A549 (cell line): ENCODE results near the gene MAVS. TPM values are rescaled to one million over a fixed set of nuclear protein-coding genes. Genes with fewer than 3 reads are reported as not detected.

ENCODE experiments used
- ATAC-seq, 2 experiments: fragments of 200-7000 bp in 1 of 2; fragments of >200 bp in 1 of 2; cut with Nextera tagmentation in 1 of 2; cut with Tn5 transposase in 1 of 2; 3 replicates each; pipeline versions ENCODE4 v1.8.0 to v1.9.1; 2018 to 2020; ENCODE audit warnings: mild to moderate bottlenecking in 1 of 2, moderate library complexity in 1 of 2
- CTCF ChIA-PET: fragments of 300-600 bp; sonication (Branson Sonifier 250); formaldehyde crosslinking; extraction: SDS; loops from one replicate; lab custom pipeline; 2021; ENCODE audit warnings: antibody characterized with exemption, inconsistent platforms; lab: Yijun Ruan, JAX
- POLR2A ChIA-PET: fragments of 350-600 bp; formaldehyde crosslinking; extraction: SDS; loops from one replicate; lab custom pipeline; 2021; ENCODE audit warnings: antibody characterized with exemption, inconsistent platforms; lab: Yijun Ruan, JAX
- DNase-seq, 2 experiments: peaks; one replicate each; pipeline versions ENCODE4 v3.0.0 to v3.0.0-alpha.2; 2011 to 2016; ENCODE audit warnings: low read depth in 1 of 2, low spot score in 1 of 2
- FAIRE-seq: peaks from 2 replicates; lab custom pipeline; 2011; peaks lifted over from hg19 to GRCh38; lab: Jason Lieb, UNC
- H3K27ac ChIP-seq, 2 experiments: fragments of >200 bp; sonication (Bioruptor Twin); formaldehyde crosslinking; 3 replicates each; pipeline ENCODE4 v1.5.1; 2016 to 2017
- H3K4me1 ChIP-seq: fragments of >200 bp; sonication (Bioruptor Twin); formaldehyde crosslinking; 3 replicates; pipeline ENCODE4 v1.6.1; 2016
- H3K4me2 ChIP-seq: fragments of >200 bp; sonication (Bioruptor Twin); formaldehyde crosslinking; 3 replicates; pipeline ENCODE4 v1.6.1; 2016
- H3K4me3 ChIP-seq: fragments of >200 bp; sonication (Bioruptor Twin); formaldehyde crosslinking; 3 replicates; pipeline ENCODE4 v1.5.1; 2016
- H3K9me3 ChIP-seq: fragments of >200 bp; sonication (Bioruptor Twin); formaldehyde crosslinking; 3 replicates; pipeline ENCODE4 v1.6.1; 2016
- ATOH8 ChIP-seq: fragments of 250-450 bp; sonication (Bioruptor Pico); IDR thresholded peaks from 2 replicates; pipeline ENCODE4 v1.5.0; 2020; ENCODE audit warnings: low read depth, mild to moderate bottlenecking, moderate library complexity
- BCL3 ChIP-seq: fragments of >200 bp; sonication (Bioruptor Twin); formaldehyde crosslinking; IDR thresholded peaks from 3 replicates; pipeline ENCODE4 v1.6.1; 2016
- CHD4 ChIP-seq: fragments of 200-600 bp; sonication (generic); IDR thresholded peaks from 2 replicates; pipeline ENCODE4 v1.6.1; 2016; ENCODE audit warnings: antibody characterized with exemption, mild to moderate bottlenecking, borderline replicate concordance
- CTCF ChIP-seq: fragments of >200 bp; sonication (Bioruptor Twin); formaldehyde crosslinking; IDR thresholded peaks from 3 replicates; pipeline ENCODE4 v1.5.1; 2016
- E2F6 ChIP-seq: IDR thresholded peaks from 2 replicates; pipeline ENCODE4 v1.6.1; 2012; ENCODE audit warnings: low read depth, borderline replicate concordance
- EHF ChIP-seq: fragments of 250-450 bp; sonication (Bioruptor Pico); IDR thresholded peaks from 2 replicates; pipeline ENCODE4 v1.5.0; 2020; ENCODE audit warnings: mild to moderate bottlenecking
- EHMT2 ChIP-seq: fragments of 200-600 bp; sonication (generic); IDR thresholded peaks from 2 replicates; pipeline ENCODE4 v1.6.1; 2016; ENCODE audit warnings: antibody characterized with exemption, low read depth, mild to moderate bottlenecking, moderate library complexity
- ESRRA ChIP-seq: fragments of 150-350 bp; IDR thresholded peaks from 2 replicates; pipeline ENCODE4 v1.6.1; 2014; ENCODE audit warnings: mild to moderate bottlenecking, low read length, borderline replicate concordance
- FOSL2 ChIP-seq, 2 experiments: fragments of 450-650 bp in 1 of 2; fragments of >200 bp in 1 of 2; sonication (Bioruptor Twin) in 1 of 2; formaldehyde crosslinking; IDR thresholded peaks; 2 replicates each; pipeline versions ENCODE4 v1.5.0 to v1.6.1; 2016 to 2020; ENCODE audit warnings: mild to moderate bottlenecking in 1 of 2, moderate library complexity in 1 of 2
- HEYL ChIP-seq: fragments of 250-450 bp; sonication (Bioruptor Pico); IDR thresholded peaks from 2 replicates; pipeline ENCODE4 v1.8.0; 2021; ENCODE audit warnings: mild to moderate bottlenecking, moderate library complexity
- HOXB5 ChIP-seq: fragments of 250-450 bp; sonication (Bioruptor Pico); IDR thresholded peaks from 2 replicates; pipeline ENCODE4 v1.5.0; 2020; ENCODE audit warnings: mild to moderate bottlenecking, moderate library complexity
- KDM1A ChIP-seq: fragments of 200-600 bp; sonication (generic); IDR thresholded peaks from 2 replicates; pipeline ENCODE4 v1.6.1; 2016; ENCODE audit warnings: low read depth, mild to moderate bottlenecking
- MAFK ChIP-seq: fragments of 450-650 bp; IDR thresholded peaks from 2 replicates; pipeline ENCODE4 v1.6.1; 2014; ENCODE audit not compliant: partially characterized antibody
- MAX ChIP-seq: IDR thresholded peaks from 2 replicates; pipeline ENCODE4 v1.6.1; 2012
- MAZ ChIP-seq: fragments of 150-350 bp; IDR thresholded peaks from 2 replicates; pipeline ENCODE4 v1.6.1; 2014; ENCODE audit warnings: antibody characterized with exemption, low read depth, low read length, borderline replicate concordance
- NR3C1 ChIP-seq: fragments of >200 bp; sonication (Bioruptor Twin); formaldehyde crosslinking; IDR thresholded peaks from 3 replicates; pipeline ENCODE4 v1.6.1; 2017
- POLR2AphosphoS2 ChIP-seq: conservative IDR thresholded peaks from 2 replicates; pipeline ENCODE4 v1.6.1; 2012; ENCODE audit warnings: low read length, improper control_type of control experiment, inconsistent platforms
- RNF2 ChIP-seq: fragments of 200-600 bp; sonication (generic); IDR thresholded peaks from 2 replicates; pipeline ENCODE4 v1.6.1; 2016; ENCODE audit warnings: low read depth, mild to moderate bottlenecking, antibody characterized with exemption, moderate library complexity, borderline replicate concordance
- SMC3 ChIP-seq: fragments of >200 bp; sonication (Bioruptor Twin); formaldehyde crosslinking; IDR thresholded peaks from 3 replicates; pipeline ENCODE4 v1.6.1; 2018; ENCODE audit warnings: inconsistent platforms
- TP53 ChIP-seq: fragments of 250-450 bp; sonication (Bioruptor Pico); IDR thresholded peaks from 2 replicates; pipeline ENCODE4 v1.5.0; 2021; ENCODE audit warnings: mild to moderate bottlenecking, moderate library complexity
- ZC3H11A ChIP-seq: fragments of 450-650 bp; IDR thresholded peaks from 2 replicates; pipeline ENCODE4 v1.6.1; 2014; ENCODE audit warnings: antibody characterized with exemption, mild to moderate bottlenecking
- ZFP36 ChIP-seq: fragments of 450-650 bp; IDR thresholded peaks from 2 replicates; pipeline ENCODE4 v1.6.1; 2014; ENCODE audit warnings: borderline replicate concordance; ENCODE audit not compliant: partially characterized antibody
- ZNF302 ChIP-seq: fragments of 250-450 bp; sonication (Bioruptor Pico); IDR thresholded peaks from 2 replicates; pipeline ENCODE4 v1.9.0; 2021; ENCODE audit warnings: inconsistent platforms, mild to moderate bottlenecking, moderate library complexity
- whole genome bisulfite sequencing: methylation state at CpG from one replicate; pipeline ENCODE4 v1.1.6; 2017; ENCODE audit errors: missing lambda C conversion rate; 5-methylcytosine and 5-hydroxymethylcytosine counted together
- polyA plus RNA-seq, 4 experiments: library from polyadenylated mRNA; depleted of rRNA in 3 of 4; stranded (reverse); fragments of >200 nt; fragmentation: RNase III in 1 of 4; extraction: RNeasy Plus Mini Kit Qiagen cat#74134 plus additional on column Dnase treatment in 1 of 4; gene quantifications; 2 replicates in 3 of 4; 3 replicates in 1 of 4; pipeline ENCODE4 v1.2.3, GENCODE V29; 2011 to 2017

The MAVS gene
- polyA plus RNA-seq, 2 of the 4 experiments (the other 2 are of a cell fraction) = 18.9 to 31.0 TPM

- FAIRE-seq = no peak
- DNase-seq = no peak
- CTCF ChIA-PET = interaction anchor here (0.9 to 2.7 kb wide), 5 partner anchors 9 to 155 kb away, joined by 3 to 8 read pairs (median 3); no protein-coding TSS in a partner anchor
- H3K9me3 ChIP-seq = no peaks in the 10 kb centered on the region
- H3K4me3 ChIP-seq = no peak overlapping the region
- no peak overlapping the region for H3K4me2 ChIP-seq
- no peak overlapping the region for H3K27ac ChIP-seq
- POLR2A ChIA-PET = no interaction called here
- H3K4me1 ChIP-seq = peaks cover 22% of the 10 kb centered on the region
- WGBS = 73% methylated on average over 2 of the region's 2 CpGs
- no peak for ATAC-seq
- no peak for TF ChIP-seq MAFK
- no peak for TF ChIP-seq ZC3H11A
- no peak for TF ChIP-seq KDM1A
- no peak for TF ChIP-seq FOSL2 (IDR thresholded peaks at IDR 0.05)
- no peak for TF ChIP-seq FOSL2 (CRISPR knock-in tag; IDR thresholded peaks at IDR 0.05)
- TF ChIP-seq NR3C1 = no peak
- TF ChIP-seq CHD4 = no peak
- no peak for TF ChIP-seq CTCF
These were observed 69.7 kb downstream of the MAVS start for GRCh38 chr20:3916364-3916763.

DNA sequence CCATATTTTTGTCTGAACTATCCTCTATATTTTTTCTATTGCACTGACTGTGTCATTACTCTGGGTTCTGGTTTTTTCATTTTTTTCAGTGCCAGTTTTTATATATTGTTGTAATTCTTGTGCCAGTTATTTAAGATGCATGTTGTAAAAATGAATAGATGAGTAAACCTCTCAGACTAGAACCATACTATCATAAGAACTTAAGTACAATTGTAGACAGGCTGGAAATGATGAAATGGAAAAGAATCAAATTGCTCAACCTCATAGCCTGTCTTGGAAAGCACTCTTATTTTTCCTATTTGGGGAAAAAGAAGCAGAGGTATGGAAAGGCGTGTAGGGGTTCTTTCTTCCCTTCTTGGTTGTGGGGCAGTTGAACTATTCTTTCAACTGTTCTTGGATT lies 72.7 kb downstream of the MAVS start:
- Histone ChIP-seq H3K4me2 (no peak overlapping the region), H3K4me1 (peaks cover 18% of the 10 kb centered on the region), H3K27ac (no peak overlapping the region)
- no peak for ATAC-seq
- FAIRE-seq = peak; percentile 18
- ChIA-PET POLR2A (no interaction called here), CTCF (interaction anchor here (1.4 kb wide), 1 partner anchor 208 kb away, joined by 5 read pairs; no protein-coding TSS in a partner anchor)
- DNase-seq = no peak
- WGBS = 93% methylated on average over 1 of the region's 1 CpG
- no peak for TF ChIP-seq EHMT2
- no peak for TF ChIP-seq POLR2AphosphoS2
- no peak for TF ChIP-seq MAX
- no peak for TF ChIP-seq RNF2
- TF ChIP-seq MAFK = no peak
- TF ChIP-seq HOXB5 = no peak
- TF ChIP-seq BCL3 = no peak
- TF ChIP-seq HEYL = no peak
- no peak for TF ChIP-seq ZNF302 (CRISPR knock-in tag)
- no peak for TF ChIP-seq ESRRA
- TF ChIP-seq, all 56 proteins: peak for 0
- H3K9me3 ChIP-seq = no peaks in the 10 kb centered on the region
- H3K4me3 ChIP-seq = no peak overlapping the region

- no peak for FAIRE-seq
- CTCF ChIA-PET = interaction anchor here (0.6 to 1.4 kb wide), 2 partner anchors 149 to 772 kb away, joined by 3 read pairs; no protein-coding TSS in a partner anchor
- POLR2A ChIA-PET = no interaction called here
These were observed 75.8 kb downstream of the MAVS start for GRCh38 chr20:3922223-3922982.

More at GRCh38 chr20:3922223-3922982, 75.8 kb downstream of the MAVS start:
- no peaks in the 10 kb centered on the region for H3K9me3 ChIP-seq
- ATAC-seq = no peak
- no peak for TF ChIP-seq BCL3
- TF ChIP-seq SMC3 = no peak
- TF ChIP-seq MAZ = no peak
- no peak for TF ChIP-seq E2F6
- no peak for TF ChIP-seq ATOH8 (CRISPR knock-in tag)
- TF ChIP-seq EHF (CRISPR knock-in tag) = no peak
- TF ChIP-seq TP53 (CRISPR knock-in tag) = no peak
- no peak for TF ChIP-seq POLR2AphosphoS2
- no peak for TF ChIP-seq ZFP36
- TF ChIP-seq, all 56 proteins: peak for 0
- Histone ChIP-seq H3K4me3 (no peak overlapping the region), H3K4me1 (peaks cover 14% of the 10 kb centered on the region; the same call in 2 of the 3 replicates), H3K27ac (no peak overlapping the region), H3K4me2 (no peak overlapping the region)
- no peak for DNase-seq
- 89% methylated on average over 13 of the region's 13 CpGs for WGBS
